Sigmoid colon (tissue), 7 donors: ENCODE data around the gene MDGA2. TPM values are rescaled to one million over a fixed set of nuclear protein-coding genes. Genes with fewer than 3 reads are reported as not detected.
"Not testable (repeated sequence)": the region's sequence is repeated elsewhere in the genome, so short reads cannot be mapped to it uniquely, and the experiment has no call there.

Experiments used
- DNase-seq: peaks from one replicate; pipeline ENCODE4 v3.0.0-alpha.2; 2019
- H3K27ac ChIP-seq, 4 donors: fragments of 200-600 bp; sonication (generic); one replicate each; pipeline ENCODE4 v1.5.1; 2016 to 2019; ENCODE audit warnings: mild to moderate bottlenecking in 1 of 4
- H3K27me3 ChIP-seq, 3 donors: fragments of 200-600 bp; sonication (generic); one replicate each; pipeline ENCODE4 v1.5.1; 2019; ENCODE audit warnings: mild to moderate bottlenecking in 1 of 3
- H3K36me3 ChIP-seq, 4 donors: fragments of 200-600 bp; sonication (generic); one replicate each; pipeline ENCODE4 v1.5.1; 2016 to 2019
- H3K4me1 ChIP-seq, 4 donors: fragments of 200-600 bp; sonication (generic); one replicate each; pipeline ENCODE4 v1.5.1; 2017 to 2019
- H3K4me3 ChIP-seq, 4 donors: fragments of 200-600 bp; sonication (generic); one replicate each; pipeline ENCODE4 v1.5.1; 2017 to 2019; ENCODE audit warnings: mild to moderate bottlenecking in 2 of 4, moderate library complexity in 1 of 4
- H3K9me3 ChIP-seq, 4 donors: fragments of 200-600 bp in 3 of 4; sonication (generic) in 3 of 4; one replicate each; pipeline versions ENCODE4 v1.5.1 to v1.6.1; 2013 to 2019
- CTCF ChIP-seq, 4 experiments: fragments of 450-650 bp in 3 of 4; fragments of 200-600 bp in 1 of 4; IDR thresholded peaks; one replicate each; pipeline ENCODE4 v1.5.1; 2016 to 2019; ENCODE audit warnings: antibody characterized with exemption in 4 of 4, mild to moderate bottlenecking in 3 of 4, moderate library complexity in 2 of 4
- EP300 ChIP-seq, 4 donors: sonication (generic); formaldehyde crosslinking; IDR thresholded peaks; one replicate each; pipeline ENCODE4 v1.6.1; 2017; ENCODE audit warnings: antibody characterized with exemption in 4 of 4
- POLR2A ChIP-seq, 2 donors: fragments of 450-650 bp; IDR thresholded peaks; one replicate each; pipeline ENCODE4 v1.6.1; 2016; ENCODE audit warnings: antibody characterized with exemption in 2 of 2, mild to moderate bottlenecking in 2 of 2, moderate library complexity in 2 of 2
- POLR2AphosphoS5 ChIP-seq, 4 donors: sonication (generic); formaldehyde crosslinking; IDR thresholded peaks; one replicate each; pipeline ENCODE4 v1.6.1; 2017; ENCODE audit warnings: antibody characterized with exemption in 4 of 4
- WGBS, 2 donors: extraction: QIAGEN DNeasy Blood & Tissue Kit; methylation state at CpG; one replicate each; pipeline ENCODE4 v1.1.7; 2013; 5-methylcytosine and 5-hydroxymethylcytosine counted together
- intact Hi-C: fragments of 100-400 bp; cut with DNase I; formaldehyde crosslinking; loops from one replicate; pipeline ENCODE4 v1.15.1; 2023
- polyA plus RNA-seq, 3 donors: library from polyadenylated mRNA; stranded (reverse); fragments of 200-250 nt; gene quantifications; one replicate each; pipeline ENCODE4 v1.2.3, GENCODE V29; 2013
- total RNA-seq, 4 donors: library from RNA; depleted of rRNA; stranded (reverse); fragments of >200 nt; gene quantifications; one replicate each; pipeline ENCODE4 v1.1.0, GENCODE V29; 2016
- donor health status: healthy with polysubstance abuse.
- donor health status: Bipolar disorder and iron deficiency.
- donor health status: healthy.

MDGA2 gene
- total and polyA plus RNA-seq, 7 donors, result under 0.01 to 1.2 (median 0.33) TPM; not detected in 2

GRCh38 chr14:46951103-46951502, 724.3 kb downstream of the MDGA2 start:
- intact Hi-C loops, result no loop called here
- Histone ChIP-seq H3K36me3 (no peaks in the 10 kb centered on the region), H3K27me3 (no peaks in the 10 kb centered on the region), H3K4me3 (no peak overlapping the region), H3K27ac (no peak overlapping the region), H3K9me3 (no peaks in the 10 kb centered on the region), H3K4me1 (no peaks in the 10 kb centered on the region)
- 91 to 94% methylated on average over 2 of the region's 2 CpGs for whole genome bisulfite sequencing, 2 donors
- DNase-seq, result no peak
- TF ChIP-seq CTCF (IDR thresholded peaks at IDR 0.05), result no peak
- TF ChIP-seq POLR2AphosphoS5 (IDR thresholded peaks at IDR 0.05), result no peak
- no peak for TF ChIP-seq POLR2A (IDR thresholded peaks at IDR 0.05)
- TF ChIP-seq EP300 (IDR thresholded peaks at IDR 0.05), result no peak

- no peaks in the 10 kb centered on the region for H3K36me3 ChIP-seq
- peaks cover 0 to 9% (median under 1%) of the 10 kb centered on the region in 4 donors for H3K9me3 ChIP-seq
- no peaks in the 10 kb centered on the region for H3K27me3 ChIP-seq
- TF ChIP-seq EP300 (IDR thresholded peaks at IDR 0.05) (no peak), POLR2A (IDR thresholded peaks at IDR 0.05) (no peak), CTCF (IDR thresholded peaks at IDR 0.05) (no peak), POLR2AphosphoS5 (IDR thresholded peaks at IDR 0.05) (no peak)
- 86 to 90% methylated on average over 5 of the region's 5 CpGs for WGBS, 2 donors
- H3K27ac ChIP-seq, result no peak overlapping the region
- no peak for DNase-seq
- no peak overlapping the region for H3K4me3 ChIP-seq
- intact Hi-C loops, result no loop called here
- H3K4me1 ChIP-seq, result no peaks in the 10 kb centered on the region
Observed at GRCh38 chr14:46940611-46941010, 734.8 kb downstream of the MDGA2 start.

GRCh38 chr14:46920542-46920941, 754.9 kb downstream of the MDGA2 start:
- H3K27me3 ChIP-seq, result no peaks in the 10 kb centered on the region
- intact Hi-C loops, result no loop called here
- no peaks in the 10 kb centered on the region for H3K36me3 ChIP-seq
- no peaks in the 10 kb centered on the region for H3K4me1 ChIP-seq
- DNase-seq, result no peak
- TF ChIP-seq POLR2AphosphoS5 (IDR thresholded peaks at IDR 0.05), result no peak
- no peak for TF ChIP-seq CTCF (IDR thresholded peaks at IDR 0.05)
- TF ChIP-seq EP300 (IDR thresholded peaks at IDR 0.05), result no peak
- H3K4me3 ChIP-seq, result no peak overlapping the region
- WGBS, 2 donors, result 93 to 94% methylated on average over 3 of the region's 3 CpGs
- H3K9me3 ChIP-seq, result no peaks in the 10 kb centered on the region
- H3K27ac ChIP-seq, result no peak overlapping the region

GRCh38 chr14:46915539-46915938, 759.9 kb downstream of the MDGA2 start:
- intact Hi-C loops, H3K27ac ChIP-seq, DNase-seq, H3K9me3 ChIP-seq, H3K27me3 ChIP-seq, H3K4me1 ChIP-seq, H3K36me3 ChIP-seq, H3K4me3 ChIP-seq: not testable (repeated sequence)
- 78 to 79% methylated on average over 4 of the region's 4 CpGs for whole genome bisulfite sequencing, 2 donors

GRCh38 chr14:46902837-46903236, 772.6 kb downstream of the MDGA2 start:
- 78 to 79% methylated on average over 6 of the region's 6 CpGs for WGBS, 2 donors
- no peak overlapping the region for H3K27ac ChIP-seq
- intact Hi-C loops, result no loop called here
- H3K4me3 ChIP-seq, result no peak overlapping the region
- no peaks in the 10 kb centered on the region for H3K27me3 ChIP-seq
- H3K4me1 ChIP-seq, result no peaks in the 10 kb centered on the region
- H3K9me3 ChIP-seq, result no peaks in the 10 kb centered on the region
- TF ChIP-seq POLR2AphosphoS5 (IDR thresholded peaks at IDR 0.05) (no peak), EP300 (IDR thresholded peaks at IDR 0.05) (no peak), POLR2A (IDR thresholded peaks at IDR 0.05) (no peak), CTCF (IDR thresholded peaks at IDR 0.05) (no peak)
- H3K36me3 ChIP-seq, result no peaks in the 10 kb centered on the region
- no peak for DNase-seq
